ENCODE data around the gene MPP3.

MPP3 gene

GRCh38 chr17:43753493-43754129 is 79.3 kb downstream of the MPP3 start:
- DNase-seq (ENCODE audit: low spot score): peak; percentile 71
- no peak for FAIRE-seq

All from urothelium cell line (cell line).